Astrocyte of the spinal cord (primary cell): ENCODE data around the gene C16orf95.

Source experiments
- DNase-seq: peaks from one replicate; pipeline ENCODE4 v3.0.0; 2011; ENCODE audit warnings: low read depth, low spot score
- H3K4me3 ChIP-seq: 2 replicates; pipeline ENCODE4 v1.5.1; 2011; ENCODE audit warnings: low read depth, mild to moderate bottlenecking, low read length, moderate library complexity
- in situ Hi-C: cut with HindIII; loops from 2 replicates; pipeline ENCODE4 v1.10.0; 2017; ENCODE audit warnings: low sequenced_read_pairs
- TF ChIP-seq, protein P1 (sequence below): IDR thresholded peaks from 2 replicates; pipeline ENCODE4 v1.5.1; 2012; ENCODE audit warnings: low read depth, mild to moderate bottlenecking, low read length, inconsistent platforms

C16orf95 gene

DNA sequence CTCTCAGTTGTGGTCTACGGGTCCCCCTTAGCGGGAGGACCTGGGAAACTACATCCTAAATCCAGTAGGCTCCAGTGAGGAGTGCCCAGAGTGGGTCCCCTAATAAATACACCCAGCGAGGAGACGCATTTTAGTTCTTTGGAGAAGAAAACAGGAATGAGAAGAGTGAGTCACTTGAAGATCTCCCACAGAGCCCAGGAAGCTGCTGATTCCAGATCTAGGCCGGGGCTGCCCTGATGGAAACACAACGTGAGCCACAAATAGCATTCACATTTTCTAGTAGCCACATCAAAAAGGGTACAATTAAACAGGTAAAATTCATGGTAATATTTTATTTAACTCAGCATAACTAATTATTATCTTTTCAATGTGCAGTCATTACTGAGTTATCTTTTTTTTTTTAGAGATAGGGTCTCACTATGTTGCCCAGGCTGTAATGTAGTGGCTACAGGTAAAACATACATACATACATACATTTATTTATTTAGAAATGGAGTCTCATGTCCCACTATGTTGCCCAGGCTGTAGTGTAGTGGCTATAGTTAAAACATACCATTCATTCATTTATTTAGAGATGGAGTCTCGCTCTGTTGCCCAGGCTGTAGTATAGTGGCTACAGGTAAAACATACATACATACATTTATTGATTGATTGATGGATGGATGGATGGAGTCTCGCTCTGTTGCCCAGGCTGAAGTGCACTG is 44.9 kb upstream of the C16orf95 start:
- TF ChIP-seq, protein P1, sequence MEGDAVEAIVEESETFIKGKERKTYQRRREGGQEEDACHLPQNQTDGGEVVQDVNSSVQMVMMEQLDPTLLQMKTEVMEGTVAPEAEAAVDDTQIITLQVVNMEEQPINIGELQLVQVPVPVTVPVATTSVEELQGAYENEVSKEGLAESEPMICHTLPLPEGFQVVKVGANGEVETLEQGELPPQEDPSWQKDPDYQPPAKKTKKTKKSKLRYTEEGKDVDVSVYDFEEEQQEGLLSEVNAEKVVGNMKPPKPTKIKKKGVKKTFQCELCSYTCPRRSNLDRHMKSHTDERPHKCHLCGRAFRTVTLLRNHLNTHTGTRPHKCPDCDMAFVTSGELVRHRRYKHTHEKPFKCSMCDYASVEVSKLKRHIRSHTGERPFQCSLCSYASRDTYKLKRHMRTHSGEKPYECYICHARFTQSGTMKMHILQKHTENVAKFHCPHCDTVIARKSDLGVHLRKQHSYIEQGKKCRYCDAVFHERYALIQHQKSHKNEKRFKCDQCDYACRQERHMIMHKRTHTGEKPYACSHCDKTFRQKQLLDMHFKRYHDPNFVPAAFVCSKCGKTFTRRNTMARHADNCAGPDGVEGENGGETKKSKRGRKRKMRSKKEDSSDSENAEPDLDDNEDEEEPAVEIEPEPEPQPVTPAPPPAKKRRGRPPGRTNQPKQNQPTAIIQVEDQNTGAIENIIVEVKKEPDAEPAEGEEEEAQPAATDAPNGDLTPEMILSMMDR: no peak
- no peak overlapping the region for H3K4me3 ChIP-seq
- peak; percentile 52 for DNase-seq
- in situ Hi-C loops: no loop called here

DNA sequence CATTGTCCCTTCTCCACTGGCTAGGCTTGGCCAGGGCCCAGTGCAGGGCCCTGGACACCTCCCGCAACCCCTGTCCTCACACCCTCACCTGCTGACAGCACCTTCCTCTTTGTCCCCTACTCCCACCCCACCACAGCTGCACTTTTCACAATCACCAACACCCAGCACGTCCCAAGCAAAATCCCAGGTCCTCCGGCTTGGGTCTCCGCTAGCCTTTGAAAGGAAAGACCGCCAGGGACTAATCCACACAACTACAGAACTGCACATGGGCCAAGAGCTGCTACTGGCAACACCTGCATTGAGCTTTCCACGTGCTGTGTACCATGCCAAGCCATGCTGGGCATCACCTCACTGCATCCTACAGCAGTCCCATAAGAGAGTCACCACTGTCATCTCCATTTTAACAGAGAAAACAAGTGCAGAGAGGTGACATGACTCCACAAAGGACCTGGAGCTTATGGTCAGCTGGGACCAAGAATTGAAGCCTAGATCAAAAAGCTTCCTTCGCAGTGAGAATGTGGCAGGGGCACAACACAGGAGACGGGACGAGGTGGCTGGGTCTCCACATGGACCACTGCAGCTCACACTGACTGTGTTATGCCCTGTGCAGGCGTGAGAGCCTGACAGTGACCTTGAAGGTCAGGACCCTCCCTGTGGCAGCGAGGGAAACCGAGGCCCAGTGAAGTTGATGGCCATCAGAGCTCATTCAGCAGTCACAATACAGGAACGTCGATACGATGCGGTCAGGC is 43.8 kb upstream of the C16orf95 start:
- in situ Hi-C loops: no loop called here
- TF ChIP-seq, protein P1: no peak
- no peak overlapping the region for H3K4me3 ChIP-seq
- DNase-seq: no peak

GRCh38 chr16:87359121-87359520 is 41.9 kb upstream of the C16orf95 start:
- H3K4me3 ChIP-seq: no peak overlapping the region
- TF ChIP-seq, protein P1: no peak
- no peak for DNase-seq
- in situ Hi-C loops: no loop called here

GRCh38 chr16:87358696-87359095 is 41.5 kb upstream of the C16orf95 start:
- DNase-seq: no peak
- H3K4me3 ChIP-seq: no peak overlapping the region
- in situ Hi-C loops: no loop called here
- TF ChIP-seq, protein P1: no peak

- TF ChIP-seq, protein P1: no peak
- DNase-seq: no peak
- no peak overlapping the region for H3K4me3 ChIP-seq
- in situ Hi-C loops: no loop called here
Observed at GRCh38 chr16:87358250-87358649, 41.1 kb upstream of the C16orf95 start.

- no peak for DNase-seq
- H3K4me3 ChIP-seq: no peak overlapping the region
- TF ChIP-seq, protein P1: no peak
- in situ Hi-C loops: no loop called here
Observed at GRCh38 chr16:87356491-87356853, 39.3 kb upstream of the C16orf95 start.
